Common myeloid progenitor, CD34-positive (primary cell): ENCODE data around the gene RNASE9.

Experiments used
- CTCF ChIA-PET: fragments of 350-600 bp; sonication (Branson Sonifier 250); formaldehyde crosslinking; loops from one replicate; lab custom pipeline; 2021; ENCODE audit warnings: antibody characterized with exemption; lab: Charles Lee
- POLR2A ChIA-PET: fragments of 350-600 bp; sonication (Branson Sonifier 250); formaldehyde crosslinking; loops from one replicate; lab custom pipeline; 2021; ENCODE audit warnings: antibody characterized with exemption; lab: Charles Lee
- DNase-seq, 3 donors: peaks; one replicate each; pipeline versions ENCODE4 v3.0.0 to v3.0.0-alpha.2; 2013
- H3K27ac ChIP-seq, 2 experiments: 1 replicate in 1 of 2; 2 replicates in 1 of 2; pipeline ENCODE4 v1.7.0; 2013; ENCODE audit warnings: inconsistent platforms in 2 of 2, low read length in 2 of 2, mild to moderate bottlenecking in 2 of 2, low read depth in 1 of 2, moderate library complexity in 1 of 2; ENCODE audit not compliant: severe bottlenecking in 2 of 2, insufficient read depth in 1 of 2, poor library complexity in 1 of 2
- H3K27me3 ChIP-seq, 5 experiments: replicated peaks in 2 of 5; 1 replicate in 3 of 5; 2 replicates in 2 of 5; pipeline versions ENCODE4 v1.6.1 to v1.7.0; 2013; ENCODE audit warnings: low read length in 4 of 5, mild to moderate bottlenecking in 2 of 5, moderate library complexity in 2 of 5, inconsistent platforms in 1 of 5; ENCODE audit not compliant: insufficient read depth in 5 of 5, control insufficient read depth in 4 of 5
- H3K36me3 ChIP-seq, 4 experiments: 1 replicate in 2 of 4; 2 replicates in 2 of 4; pipeline versions ENCODE4 v1.6.1 to v1.7.0; 2013; ENCODE audit warnings: low read length in 3 of 4, control low read depth in 1 of 4, mild to moderate bottlenecking in 1 of 4; ENCODE audit not compliant: control insufficient read depth in 4 of 4, insufficient read depth in 4 of 4
- H3K4me1 ChIP-seq, 4 experiments: 1 replicate in 3 of 4; 2 replicates in 1 of 4; pipeline versions ENCODE4 v1.6.1 to v1.7.1; 2013; ENCODE audit warnings: low read length in 3 of 4, mild to moderate bottlenecking in 3 of 4, control low read depth in 1 of 4, inconsistent platforms in 1 of 4, moderate library complexity in 1 of 4; ENCODE audit not compliant: control insufficient read depth in 4 of 4, insufficient read depth in 4 of 4; ENCODE audit errors: control extremely low read depth in 1 of 4
- H3K4me3 ChIP-seq, 7 experiments: 1 replicate in 4 of 7; 2 replicates in 3 of 7; pipeline versions ENCODE4 v1.5.1 to v1.7.0; 2013; ENCODE audit warnings: mild to moderate bottlenecking in 7 of 7, low read length in 6 of 7, moderate library complexity in 6 of 7, inconsistent platforms in 2 of 7, low read depth in 2 of 7, control low read depth in 1 of 7; ENCODE audit not compliant: insufficient read depth in 4 of 7, control insufficient read depth in 1 of 7; ENCODE audit errors: extremely low read depth in 1 of 7
- H3K9me3 ChIP-seq, 5 experiments: 1 replicate in 4 of 5; 2 replicates in 1 of 5; pipeline versions ENCODE4 v1.6.1 to v1.7.1; 2013; ENCODE audit warnings: low read length in 4 of 5, mild to moderate bottlenecking in 2 of 5, inconsistent platforms in 1 of 5, low read depth in 1 of 5, moderate library complexity in 1 of 5; ENCODE audit not compliant: control insufficient read depth in 4 of 5, insufficient read depth in 2 of 5; ENCODE audit errors: control extremely low read depth in 1 of 5
- WGBS: methylation state at CpG from one replicate; pipeline ENCODE4 v1.1.5; 2013; ENCODE audit not compliant: insufficient coverage; 5-methylcytosine and 5-hydroxymethylcytosine counted together

Gene RNASE9

GRCh38 chr14:20553024-20553423 lies 7.8 kb downstream of the RNASE9 start:
- ChIA-PET CTCF (interaction anchor here (0.6 kb wide), 1 partner anchor 166 kb away, joined by 3 read pairs; no protein-coding TSS in a partner anchor), POLR2A (interaction anchor here (0.7 kb wide), 1 partner anchor 22 kb away, joined by 3 read pairs; no protein-coding TSS in a partner anchor)

GRCh38 chr14:20551606-20552005 lies 9.2 kb downstream of the RNASE9 start:
- no peaks in the 10 kb centered on the region for H3K9me3 ChIP-seq
- DNase-seq: no peak
- no peak overlapping the region for H3K27ac ChIP-seq
- 100% methylated on average over 2 of the region's 3 CpGs for WGBS
- ChIA-PET CTCF (interaction anchor here (0.9 kb wide), 1 partner anchor 39 kb away, joined by 3 read pairs; the partner anchor contains the start of gene RNASE12), POLR2A (no interaction called here)
- H3K4me1 ChIP-seq: no peaks in the 10 kb centered on the region
- no peak overlapping the region for H3K4me3 ChIP-seq
- H3K36me3 ChIP-seq: no peaks in the 10 kb centered on the region
- no peaks in the 10 kb centered on the region for H3K27me3 ChIP-seq

More at GRCh38 chr14:20553024-20553423, 7.8 kb downstream of the RNASE9 start:
- no peak overlapping the region for H3K27ac ChIP-seq
- DNase-seq: no peak
- no peaks in the 10 kb centered on the region for H3K9me3 ChIP-seq
- H3K4me1 ChIP-seq: peaks cover 0 to 2% (median 0%) of the 10 kb centered on the region in 4 experiments
- H3K27me3 ChIP-seq: no peaks in the 10 kb centered on the region
- H3K4me3 ChIP-seq: no peak overlapping the region
- H3K36me3 ChIP-seq: no peaks in the 10 kb centered on the region

GRCh38 chr14:20550926-20551325 lies 9.9 kb downstream of the RNASE9 start:
- H3K9me3 ChIP-seq: no peaks in the 10 kb centered on the region
- no peak for DNase-seq
- H3K4me1 ChIP-seq: no peaks in the 10 kb centered on the region
- ChIA-PET POLR2A (no interaction called here), CTCF (interaction anchor here (0.9 kb wide), 1 partner anchor 40 kb away, joined by 3 read pairs; the partner anchor contains the start of gene RNASE12)
- no peaks in the 10 kb centered on the region for H3K27me3 ChIP-seq
- H3K4me3 ChIP-seq: no peak overlapping the region
- H3K27ac ChIP-seq: no peak overlapping the region
- no peaks in the 10 kb centered on the region for H3K36me3 ChIP-seq
- no CpG with 5 or more reads among the region's 2 CpGs for WGBS

- CTCF ChIA-PET: interaction anchor here (1.0 to 1.9 kb wide), 2 partner anchors 10 to 18 kb away, joined by 4 to 6 read pairs; no protein-coding TSS in a partner anchor
- Histone ChIP-seq H3K27ac (no peak overlapping the region), H3K9me3 (no peaks in the 10 kb centered on the region), H3K27me3 (no peaks in the 10 kb centered on the region), H3K4me3 (no peak overlapping the region), H3K4me1 (no peaks in the 10 kb centered on the region), H3K36me3 (no peaks in the 10 kb centered on the region)
- WGBS: 96% methylated on average over 10 of the region's 10 CpGs
- POLR2A ChIA-PET: no interaction called here
- DNase-seq: no peak
Observed at GRCh38 chr14:20548414-20549158, 12.3 kb downstream of the RNASE9 start.

GRCh38 chr14:20546877-20547276 lies 14.0 kb downstream of the RNASE9 start:
- H3K4me1 ChIP-seq: no peaks in the 10 kb centered on the region
- no peaks in the 10 kb centered on the region for H3K27me3 ChIP-seq
- no peak overlapping the region for H3K4me3 ChIP-seq
- no peak overlapping the region for H3K27ac ChIP-seq
- ChIA-PET CTCF (interaction anchor here (1.4 kb wide), 1 partner anchor 9 kb away, joined by 6 read pairs; no protein-coding TSS in a partner anchor), POLR2A (no interaction called here)
- WGBS: no CpG with 5 or more reads among the region's 3 CpGs
- no peaks in the 10 kb centered on the region for H3K9me3 ChIP-seq
- no peaks in the 10 kb centered on the region for H3K36me3 ChIP-seq
- no peak for DNase-seq

- POLR2A ChIA-PET: no interaction called here
- 96% methylated on average over 2 of the region's 4 CpGs for WGBS
- CTCF ChIA-PET: interaction anchor here (1.0 kb wide), 1 partner anchor 9 kb away, joined by 4 read pairs; no protein-coding TSS in a partner anchor
- Histone ChIP-seq H3K4me3 (no peak overlapping the region), H3K36me3 (no peaks in the 10 kb centered on the region), H3K27ac (no peak overlapping the region), H3K4me1 (no peaks in the 10 kb centered on the region), H3K9me3 (no peaks in the 10 kb centered on the region), H3K27me3 (no peaks in the 10 kb centered on the region)
- no peak for DNase-seq
Observed at GRCh38 chr14:20539906-20540305, 20.9 kb downstream of the RNASE9 start.
